Measurements from ENCODE around the gene MOCS3.

The MOCS3 gene

DNA sequence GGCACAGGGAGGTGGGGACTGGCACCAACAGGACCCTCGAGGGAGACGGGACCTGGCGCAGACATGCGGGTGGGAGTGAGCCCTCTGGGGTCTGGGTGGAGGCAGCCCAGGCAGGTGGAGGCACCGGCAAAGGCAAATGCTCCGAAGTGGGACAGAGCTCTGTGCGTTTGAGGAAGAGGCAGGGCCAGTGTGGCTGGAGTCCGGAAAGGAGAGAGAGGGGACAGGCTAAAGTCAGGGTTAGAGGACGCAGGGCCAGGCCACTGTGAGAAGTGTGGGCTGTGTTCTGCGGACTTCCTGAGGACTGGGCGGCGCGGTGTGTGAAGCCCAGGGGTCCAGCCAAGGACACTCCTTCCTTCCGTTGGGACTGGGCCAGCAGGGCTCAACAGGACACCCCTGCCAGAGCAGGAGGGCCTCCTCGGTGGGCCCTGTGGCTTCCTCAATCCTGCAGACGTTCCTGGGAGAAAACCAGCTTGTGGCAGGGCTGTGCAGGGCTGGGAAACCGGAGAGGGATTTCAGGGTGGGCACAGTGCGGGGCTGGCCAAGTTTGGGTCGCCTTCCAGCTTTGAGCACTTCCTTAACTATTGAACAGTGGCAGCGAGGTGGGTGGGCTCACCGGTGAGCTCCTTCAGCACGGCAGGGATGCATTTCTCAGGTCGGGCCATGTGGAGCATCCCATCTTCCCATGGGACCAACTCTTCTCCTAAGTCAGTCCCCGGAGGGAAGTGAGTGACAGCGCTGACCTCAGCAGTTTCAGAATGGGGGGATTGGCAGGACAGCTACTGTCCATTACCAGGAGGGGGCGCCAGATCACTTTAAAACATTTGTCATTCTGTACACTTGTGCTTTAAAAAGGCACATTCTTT is 22.5 kb downstream of the MOCS3 start:
- peak in 30 of 56 donors; percentile 1 to 64 (median 14) for DNase-seq

DNA sequence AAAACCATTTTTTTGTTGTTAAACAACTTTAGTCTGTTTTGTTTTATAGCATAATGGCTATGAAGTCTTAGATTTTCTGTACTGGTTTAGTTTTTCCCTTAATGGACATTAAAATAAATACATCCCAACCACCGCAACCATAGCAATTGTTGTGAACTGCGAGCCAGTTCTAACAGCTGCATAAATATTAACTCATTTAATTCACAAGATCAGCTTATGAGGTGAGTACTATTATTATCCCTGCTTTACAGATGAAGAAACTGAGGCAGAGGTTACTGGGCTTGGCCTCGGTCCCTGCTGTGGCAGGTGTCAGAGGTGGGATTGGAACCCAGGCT is 23.1 kb downstream of the MOCS3 start:
- DNase-seq, result no peak

DNA sequence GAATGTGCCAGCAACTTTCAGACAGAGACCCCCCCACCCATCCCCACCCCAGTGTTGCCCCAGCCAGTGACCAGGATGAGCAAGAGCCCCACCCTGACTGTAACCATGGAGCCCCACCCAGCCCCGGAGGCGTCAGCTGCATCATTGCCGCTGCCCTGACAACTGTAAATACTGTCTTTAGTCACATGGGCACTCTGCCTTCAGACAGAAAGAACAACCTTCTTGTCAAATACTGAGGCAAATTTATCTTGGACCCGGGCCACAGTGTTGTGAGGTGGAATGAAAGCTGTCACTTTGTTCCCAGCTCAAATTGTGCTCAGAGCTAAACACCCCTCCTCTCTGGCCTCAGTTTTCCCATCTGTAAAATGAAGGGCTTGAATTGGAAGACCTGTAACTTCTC is 23.7 kb downstream of the MOCS3 start:
- DNase-seq, result no peak

DNA sequence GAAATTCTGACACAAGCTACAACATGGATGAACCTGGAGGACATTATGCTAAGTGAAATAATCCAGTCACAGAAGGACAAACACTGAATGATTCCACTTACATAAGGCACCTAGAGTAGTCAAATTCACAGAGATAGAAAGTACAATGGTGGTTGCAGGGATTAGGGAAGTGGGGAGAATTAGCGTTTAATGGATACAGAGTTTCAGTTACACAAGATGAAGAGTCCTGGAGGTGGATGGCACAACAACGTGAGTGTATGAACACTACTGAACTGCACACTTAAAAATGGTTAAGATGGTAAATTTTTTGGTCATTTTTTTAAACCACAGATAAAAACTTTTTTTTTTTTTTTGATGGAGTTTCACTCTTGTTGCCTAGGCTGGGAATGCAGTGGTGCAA is 24.7 kb downstream of the MOCS3 start:
- DNase-seq, result no peak

- DNase-seq, result peak in 48 of 56 donors; percentile 5 to 83 (median 40)
These were observed 29.0 kb downstream of the MOCS3 start for GRCh38 chr20:50987493-50988210.

DNA sequence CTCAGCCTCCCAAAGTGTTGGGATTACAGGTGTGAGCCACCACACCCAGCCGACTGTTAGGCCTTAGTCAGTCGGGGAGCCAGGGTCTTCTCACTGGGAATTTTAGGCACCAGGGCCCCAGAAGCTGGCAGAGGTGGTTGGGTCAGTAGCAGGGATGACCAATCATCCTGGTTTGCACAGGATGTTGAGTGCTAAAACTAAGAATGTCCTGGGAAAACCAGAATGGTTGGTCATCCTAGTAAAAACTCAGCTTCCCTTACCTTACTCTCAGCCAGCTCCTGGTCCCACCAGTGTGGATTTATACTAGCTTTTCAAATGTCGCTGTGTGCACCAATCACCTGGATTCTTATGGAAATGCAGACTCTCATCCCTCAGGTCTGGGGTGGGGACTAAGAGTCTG is 32.5 kb downstream of the MOCS3 start:
- no peak for DNase-seq

GRCh38 chr20:50992336-50992732 is 33.7 kb downstream of the MOCS3 start:
- no peak for DNase-seq

- DNase-seq, result peak in 2 of 56 donors; percentile 8 to 33
These were observed 34.3 kb downstream of the MOCS3 start for GRCh38 chr20:50992733-50993457.

- no peak for DNase-seq
These were observed 35.3 kb downstream of the MOCS3 start for GRCh38 chr20:50993876-50994275.

- DNase-seq, result no peak
These were observed 36.9 kb downstream of the MOCS3 start for GRCh38 chr20:50995506-50995905.

DNA sequence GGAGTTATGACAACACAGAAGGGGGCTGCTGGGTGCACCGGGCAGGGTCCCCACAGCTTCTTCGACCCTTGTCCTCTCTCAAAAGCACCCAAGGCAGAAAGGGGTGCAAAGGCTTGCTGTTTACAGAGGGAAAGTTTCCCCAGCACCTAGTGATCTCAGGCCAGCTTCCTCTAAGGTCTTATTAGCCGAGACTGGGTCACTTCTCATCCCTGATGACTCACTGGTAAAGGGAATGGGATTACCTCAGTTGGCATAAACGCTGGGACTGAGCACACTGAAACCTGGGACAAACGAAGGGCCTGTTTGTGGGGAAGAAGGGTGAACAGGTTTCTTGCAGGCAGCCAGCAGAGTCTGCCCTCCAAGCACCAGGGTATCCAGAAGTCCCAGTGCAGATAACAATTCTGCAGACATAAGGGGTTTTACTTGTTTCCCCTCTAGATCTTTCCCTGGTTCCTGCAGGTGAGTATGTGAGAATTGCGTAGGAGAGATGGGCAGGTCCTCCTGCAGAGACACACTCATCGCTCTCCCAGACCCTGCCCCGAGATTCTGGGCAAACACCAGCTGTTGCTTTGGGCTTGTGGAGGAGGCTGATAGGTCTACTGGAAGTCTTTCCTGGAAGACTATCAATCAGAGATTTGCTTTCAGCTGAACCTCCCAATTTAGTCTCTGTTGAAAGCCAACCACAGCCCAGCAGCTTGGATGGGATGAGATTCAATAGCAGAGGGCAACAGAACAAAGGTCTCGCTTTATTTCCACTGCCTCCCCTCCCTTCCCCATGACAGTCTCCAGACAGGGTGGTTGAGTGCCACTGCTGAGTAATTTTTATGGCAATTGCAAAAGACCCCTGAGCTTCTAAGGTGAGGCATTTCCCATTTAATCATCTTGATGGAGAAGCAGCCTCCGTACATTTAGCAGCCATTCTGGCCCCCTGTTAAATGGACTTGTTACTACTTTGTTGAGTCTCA is 38.6 kb downstream of the MOCS3 start:
- DNase-seq, result no peak

DNA sequence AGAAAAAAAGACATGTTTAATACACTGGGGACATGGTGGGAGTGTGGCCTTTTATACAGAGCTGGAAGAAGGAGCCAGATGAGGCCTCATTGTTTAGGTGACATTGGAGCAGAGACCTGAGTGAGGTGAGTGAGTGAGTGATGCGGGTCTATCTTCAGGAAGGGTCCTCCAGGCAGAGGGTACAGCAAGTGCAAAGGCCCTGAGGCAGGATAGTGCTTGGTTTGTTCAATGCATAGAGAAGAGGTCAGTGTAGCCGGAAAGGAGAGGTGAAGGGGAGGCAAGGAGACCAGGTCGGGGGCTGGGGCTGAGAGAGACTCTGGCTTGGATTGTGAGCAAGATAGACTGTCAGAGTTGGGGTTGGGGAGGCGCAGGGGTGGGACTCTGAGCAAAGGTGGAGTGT is 40.7 kb downstream of the MOCS3 start:
- DNase-seq, result no peak

GRCh38 chr20:51001430-51002265 is 43.0 kb downstream of the MOCS3 start:
- DNase-seq, result peak in 10 of 56 donors; percentile 4 to 33 (median 20)

GRCh38 chr20:51002633-51003032 is 44.0 kb downstream of the MOCS3 start:
- no peak for DNase-seq

DNA sequence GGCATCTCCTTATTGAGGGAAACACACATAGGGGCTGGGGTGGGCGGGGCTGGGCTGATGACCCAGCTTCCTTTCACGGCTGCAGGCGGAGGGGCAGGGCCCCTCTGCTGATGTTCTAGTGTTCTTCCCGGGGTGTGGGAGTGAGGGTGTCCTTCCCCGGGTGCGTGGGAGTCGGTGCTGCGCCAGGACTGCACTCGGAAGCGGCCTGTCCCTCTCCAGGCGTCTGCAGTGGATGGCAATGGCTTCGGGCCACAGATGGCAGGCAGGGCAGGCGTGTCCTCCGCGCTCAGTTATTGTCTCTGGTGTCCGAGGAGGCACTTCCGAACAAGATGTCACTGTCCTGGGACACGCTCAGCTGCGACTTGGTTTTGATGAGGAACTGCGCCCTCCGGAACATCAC is 45.1 kb downstream of the MOCS3 start:
- DNase-seq, result no peak

GRCh38 chr20:51004305-51004727 is 45.7 kb downstream of the MOCS3 start:
- DNase-seq, result no peak

GRCh38 chr20:51004781-51005180 is 46.2 kb downstream of the MOCS3 start:
- DNase-seq, result no peak

GRCh38 chr20:51005214-51005613 is 46.6 kb downstream of the MOCS3 start:
- no peak for DNase-seq

- DNase-seq, result no peak
These were observed 50.1 kb downstream of the MOCS3 start for GRCh38 chr20:51008718-51009117.
